H1 (cell line): Measurements from ENCODE around the gene CACNA1G. TPM values are rescaled to one million over a fixed set of nuclear protein-coding genes. Genes with fewer than 3 reads are reported as not detected.
A peak's percentile ranks its signal among the peaks of the same experiment; 100 is the strongest.

ENCODE experiments used
- CTBP2 ChIP-seq: IDR thresholded peaks from 2 replicates; pipeline ENCODE4 v1.7.0; 2011; ENCODE audit warnings: borderline replicate concordance, mild to moderate bottlenecking, moderate library complexity, mixed read lengths, low read length; ENCODE audit not compliant: insufficient read depth, insufficient read length
- EP300 ChIP-seq, 2 experiments: IDR thresholded peaks; 1 replicate in 1 of 2; 2 replicates in 1 of 2; pipeline ENCODE4 v1.6.1; 2011 to 2012; ENCODE audit warnings: low read depth in 2 of 2, low read length in 2 of 2, mild to moderate bottlenecking in 2 of 2, borderline replicate concordance in 1 of 2, inconsistent platforms in 1 of 2, moderate library complexity in 1 of 2
- EZH2 ChIP-seq: fragments of 200-600 bp; sonication (generic); IDR thresholded peaks from 2 replicates; pipeline ENCODE4 v1.7.1; 2012; ENCODE audit warnings: low read depth, mild to moderate bottlenecking, moderate library complexity, low read length, inconsistent platforms; ENCODE audit not compliant: severe bottlenecking
- HDAC2 ChIP-seq, 2 experiments: fragments of 300-600 bp in 1 of 2; sonication (generic) in 1 of 2; IDR thresholded peaks; 2 replicates each; pipeline ENCODE4 v1.6.1; 2011 to 2012; ENCODE audit warnings: low read depth in 2 of 2, low read length in 2 of 2, mild to moderate bottlenecking in 2 of 2, moderate library complexity in 2 of 2, borderline replicate concordance in 1 of 2, inconsistent platforms in 1 of 2
- KDM5A ChIP-seq: fragments of 200-600 bp; IDR thresholded peaks from 2 replicates; pipeline ENCODE4 v1.7.1; 2012; ENCODE audit warnings: mild to moderate bottlenecking, low read length, inconsistent platforms, mixed read lengths
- SAP30 ChIP-seq: fragments of 300-600 bp; sonication (generic); IDR thresholded peaks from 2 replicates; pipeline ENCODE4 v1.7.1; 2012; ENCODE audit warnings: low read length, moderate library complexity, mild to moderate bottlenecking, inconsistent platforms; ENCODE audit not compliant: insufficient read depth, insufficient replicate concordance
- SP1 ChIP-seq: IDR thresholded peaks from 2 replicates; pipeline ENCODE4 v1.6.1; 2011; ENCODE audit warnings: low read depth, low read length
- SP4 ChIP-seq: IDR thresholded peaks from 2 replicates; pipeline ENCODE4 v1.6.1; 2012; ENCODE audit warnings: low read length, inconsistent platforms
- SRF ChIP-seq: IDR thresholded peaks from 2 replicates; pipeline ENCODE4 v1.6.1; 2011; ENCODE audit warnings: mild to moderate bottlenecking, low read depth, low read length, moderate library complexity
- TAF1 ChIP-seq: IDR thresholded peaks from 2 replicates; pipeline ENCODE4 v1.6.1; 2011; ENCODE audit warnings: mild to moderate bottlenecking, low read depth, low read length
- polyA plus RNA-seq, 7 experiments: library from polyadenylated mRNA; depleted of rRNA in 3 of 7; stranded (reverse) in 5 of 7; unstranded in 2 of 7; fragments of >200 nt in 5 of 7; fragments of 200-250 nt in 2 of 7; gene quantifications; 1 replicate in 5 of 7; 2 replicates in 1 of 7; 4 replicates in 1 of 7; pipeline versions ENCODE4 v1.2.1 to v1.2.3, GENCODE V29; 2011 to 2013; ENCODE audit warnings: missing spikeins in 2 of 7, mixed read lengths in 2 of 7
- total RNA-seq: library from RNA; stranded (reverse); fragmentation: NEBNext Ultra II Directional; extraction: Animal tissue kit (Norgen Biotek cat#: 25700); gene quantifications from 2 replicates; pipeline ENCODE4 v1.2.1, GENCODE V29; 2021

The CACNA1G gene
- total and polyA plus RNA-seq, 2 of the 8 experiments (the other 6 are each of a cell fraction or from before 2014, with no cell fraction given), result 2.9 to 4.9 TPM

DNA sequence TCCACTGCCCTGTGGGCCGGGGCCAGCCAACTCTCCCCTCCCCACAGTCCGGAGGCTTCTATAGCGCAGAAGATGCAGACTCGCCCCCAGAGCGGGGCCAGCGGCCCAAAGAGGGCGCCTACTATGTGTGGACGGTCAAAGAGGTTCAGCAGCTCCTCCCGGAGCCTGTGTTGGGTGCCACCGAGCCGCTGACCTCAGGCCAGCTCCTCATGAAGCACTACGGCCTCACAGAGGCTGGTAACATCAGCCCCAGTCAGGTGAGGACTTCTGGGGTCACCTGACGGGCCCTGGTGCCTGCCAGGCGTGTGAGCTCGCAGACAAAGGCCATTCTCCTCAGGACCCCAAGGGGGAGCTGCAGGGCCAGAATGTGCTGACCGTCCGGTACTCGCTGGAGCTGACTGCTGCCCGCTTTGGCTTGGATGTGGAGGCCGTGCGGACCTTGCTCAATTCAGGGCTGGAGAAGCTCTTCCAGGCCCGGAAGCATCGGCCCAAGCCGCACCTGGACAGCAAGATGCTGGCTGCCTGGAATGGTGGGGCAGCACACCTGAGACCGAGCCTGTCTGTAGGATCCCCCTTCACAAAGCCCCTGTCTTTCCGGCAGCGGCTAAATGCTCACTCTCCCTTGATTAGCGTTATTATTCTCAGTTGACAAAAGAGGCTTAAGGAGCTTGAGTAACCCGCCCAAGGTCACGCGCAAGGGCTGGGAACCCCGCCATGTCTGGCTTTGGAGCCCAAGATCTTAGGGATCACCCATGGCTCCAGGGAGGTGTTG is 9.7 kb upstream of the CACNA1G start (continued):
- no peak for TF ChIP-seq SAP30
- no peak for TF ChIP-seq HDAC2 (IDR thresholded peaks at IDR 0.05; ENCODE audit: borderline replicate concordance in 1 of 2, low read depth in 2 of 2, low read length in 2 of 2)
- no peak for TF ChIP-seq SRF
- TF ChIP-seq EP300 (IDR thresholded peaks at IDR 0.05; ENCODE audit: borderline replicate concordance in 1 of 2, low read depth in 2 of 2, low read length in 2 of 2), result peak in 1 of 2 experiments; percentile 33; a peak in 1 of 3 replicates
- no peak for TF ChIP-seq CTBP2
- peak; percentile 84 for TF ChIP-seq KDM5A
- TF ChIP-seq SP4, result peak; percentile 98
- TF ChIP-seq SP1, result 0 out of 2 replicates have a peak, but pooled peaks have one; percentile 14
- 0 out of 2 replicates have a peak, but pooled peaks have one; percentile 45 for TF ChIP-seq TAF1
- no peak for TF ChIP-seq EZH2
